HepG2 (cell line): ENCODE measurements around the gene BRD3. TPM values are rescaled to one million over a fixed set of nuclear protein-coding genes. Genes with fewer than 3 reads are reported as not detected.

ENCODE experiments used
- CC2D1A ChIP-seq: sonication (generic); formaldehyde crosslinking; IDR thresholded peaks from 2 replicates; pipeline ENCODE4 v1.8.1; 2023; ENCODE audit warnings: mild to moderate bottlenecking, missing genetic modification reagents
- EEA1 ChIP-seq: sonication (generic); formaldehyde crosslinking; IDR thresholded peaks from 2 replicates; pipeline ENCODE4 v1.5.1; 2020; ENCODE audit warnings: mild to moderate bottlenecking, missing genetic modification reagents, borderline replicate concordance
- GZF1 ChIP-seq: sonication (generic); formaldehyde crosslinking; IDR thresholded peaks from 2 replicates; pipeline ENCODE4 v1.5.1; 2020; ENCODE audit warnings: mild to moderate bottlenecking, missing genetic modification reagents
- HNRNPL ChIP-seq: fragments of 200-400 bp; formaldehyde crosslinking; IDR thresholded peaks from 2 replicates; pipeline ENCODE4 v1.6.1; 2017; ENCODE audit warnings: mild to moderate bottlenecking, low read depth, low read length
- KMT2A ChIP-seq: sonication (generic); formaldehyde crosslinking; IDR thresholded peaks from 2 replicates; pipeline ENCODE4 v1.4.0; 2020; ENCODE audit warnings: missing genetic modification reagents
- NFATC3 ChIP-seq: sonication (generic); formaldehyde crosslinking; IDR thresholded peaks from 2 replicates; pipeline ENCODE4 v1.5.1; 2020; ENCODE audit warnings: mild to moderate bottlenecking, missing genetic modification reagents
- SYNCRIP ChIP-seq: fragments of 200-400 bp; formaldehyde crosslinking; IDR thresholded peaks from 2 replicates; pipeline ENCODE4 v1.6.1; 2018; ENCODE audit warnings: mild to moderate bottlenecking, low read depth, low read length; ENCODE audit not compliant: insufficient read depth
- TEF ChIP-seq: sonication (generic); formaldehyde crosslinking; IDR thresholded peaks from 2 replicates; pipeline ENCODE4 v1.5.0; 2020; ENCODE audit warnings: missing genetic modification reagents
- ZNF207 ChIP-seq: fragments of 450-650 bp; IDR thresholded peaks from 2 replicates; pipeline ENCODE4 v1.6.1; 2016; ENCODE audit warnings: antibody characterized with exemption, borderline replicate concordance
- ZNF317 ChIP-seq: sonication (generic); formaldehyde crosslinking; IDR thresholded peaks from 2 replicates; pipeline ENCODE4 v1.5.0; 2020; ENCODE audit warnings: mild to moderate bottlenecking, missing genetic modification reagents
- ZNF512 ChIP-seq: sonication (generic); formaldehyde crosslinking; IDR thresholded peaks from 2 replicates; pipeline ENCODE4 v1.4.0; 2020; ENCODE audit warnings: mild to moderate bottlenecking, missing genetic modification reagents
- polyA plus RNA-seq, 8 experiments: library from polyadenylated mRNA; depleted of rRNA in 3 of 8; stranded (reverse) in 7 of 8; unstranded in 1 of 8; fragments of >200 nt; fragmentation: Illumina TruSeq in 4 of 8; extraction: Trizol in 4 of 8; gene quantifications; 2 replicates each; pipeline versions ENCODE4 v1.2.1 to v1.2.3, GENCODE V29; 2011 to 2016; ENCODE audit warnings: low read depth in 4 of 8, missing spikeins in 1 of 8, mixed read lengths in 1 of 8; ENCODE audit not compliant: insufficient read depth in 1 of 8
- total RNA-seq, 5 experiments: library from RNA; depleted of rRNA; stranded (reverse); fragments of >200 nt; fragmentation: Illumina TruSeq; extraction: Trizol; gene quantifications; 2 replicates each; pipeline ENCODE4 v1.2.3, GENCODE V29; 2016; ENCODE audit warnings: low read depth in 1 of 5
- TF ChIP-seq, protein P1 (sequence below): sonication (generic); formaldehyde crosslinking; IDR thresholded peaks from 2 replicates; pipeline ENCODE4 v1.8.0; 2022; ENCODE audit warnings: mild to moderate bottlenecking, missing genetic modification reagents, moderate library complexity
- TF ChIP-seq, protein P2 (sequence below): sonication (generic); formaldehyde crosslinking; IDR thresholded peaks from 2 replicates; pipeline ENCODE4 v1.4.0; 2020; ENCODE audit warnings: missing genetic modification reagents, mild to moderate bottlenecking, borderline replicate concordance
- TF ChIP-seq, protein P3 (sequence below): sonication (generic); formaldehyde crosslinking; IDR thresholded peaks from 2 replicates; pipeline ENCODE4 v1.5.1; 2020; ENCODE audit warnings: mild to moderate bottlenecking, missing genetic modification reagents, moderate library complexity
- TF ChIP-seq, protein P4 (sequence below): IDR thresholded peaks from 2 replicates; pipeline ENCODE4 v1.6.1; 2016; ENCODE audit warnings: control low read depth
- TF ChIP-seq, protein P5 (sequence below): IDR thresholded peaks from 2 replicates; pipeline ENCODE4 v1.6.1; 2016; ENCODE audit warnings: low read depth, control low read depth

BRD3 gene
- total and polyA plus RNA-seq, 2 of the 13 experiments (the other 11 are each of a cell fraction or from before 2014, with no cell fraction given): 5.9 to 12.9 TPM

- TF ChIP-seq, protein P1, sequence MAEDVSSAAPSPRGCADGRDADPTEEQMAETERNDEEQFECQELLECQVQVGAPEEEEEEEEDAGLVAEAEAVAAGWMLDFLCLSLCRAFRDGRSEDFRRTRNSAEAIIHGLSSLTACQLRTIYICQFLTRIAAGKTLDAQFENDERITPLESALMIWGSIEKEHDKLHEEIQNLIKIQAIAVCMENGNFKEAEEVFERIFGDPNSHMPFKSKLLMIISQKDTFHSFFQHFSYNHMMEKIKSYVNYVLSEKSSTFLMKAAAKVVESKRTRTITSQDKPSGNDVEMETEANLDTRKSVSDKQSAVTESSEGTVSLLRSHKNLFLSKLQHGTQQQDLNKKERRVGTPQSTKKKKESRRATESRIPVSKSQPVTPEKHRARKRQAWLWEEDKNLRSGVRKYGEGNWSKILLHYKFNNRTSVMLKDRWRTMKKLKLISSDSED: no peak
- TF ChIP-seq ZNF317 (CRISPR knock-in tag) (no peak), CC2D1A (CRISPR knock-in tag) (no peak), ZNF512 (CRISPR knock-in tag) (no peak), ZNF207 (0 out of 2 replicates have a peak, but pooled peaks have one; percentile 14), KMT2A (CRISPR knock-in tag) (no peak), HNRNPL (0 out of 2 replicates have a peak, but pooled peaks have one; percentile 15), NFATC3 (no peak), GZF1 (CRISPR knock-in tag) (no peak), TEF (CRISPR knock-in tag) (no peak), EEA1 (CRISPR knock-in tag) (no peak), SYNCRIP (no peak)
- TF ChIP-seq, protein P2, sequence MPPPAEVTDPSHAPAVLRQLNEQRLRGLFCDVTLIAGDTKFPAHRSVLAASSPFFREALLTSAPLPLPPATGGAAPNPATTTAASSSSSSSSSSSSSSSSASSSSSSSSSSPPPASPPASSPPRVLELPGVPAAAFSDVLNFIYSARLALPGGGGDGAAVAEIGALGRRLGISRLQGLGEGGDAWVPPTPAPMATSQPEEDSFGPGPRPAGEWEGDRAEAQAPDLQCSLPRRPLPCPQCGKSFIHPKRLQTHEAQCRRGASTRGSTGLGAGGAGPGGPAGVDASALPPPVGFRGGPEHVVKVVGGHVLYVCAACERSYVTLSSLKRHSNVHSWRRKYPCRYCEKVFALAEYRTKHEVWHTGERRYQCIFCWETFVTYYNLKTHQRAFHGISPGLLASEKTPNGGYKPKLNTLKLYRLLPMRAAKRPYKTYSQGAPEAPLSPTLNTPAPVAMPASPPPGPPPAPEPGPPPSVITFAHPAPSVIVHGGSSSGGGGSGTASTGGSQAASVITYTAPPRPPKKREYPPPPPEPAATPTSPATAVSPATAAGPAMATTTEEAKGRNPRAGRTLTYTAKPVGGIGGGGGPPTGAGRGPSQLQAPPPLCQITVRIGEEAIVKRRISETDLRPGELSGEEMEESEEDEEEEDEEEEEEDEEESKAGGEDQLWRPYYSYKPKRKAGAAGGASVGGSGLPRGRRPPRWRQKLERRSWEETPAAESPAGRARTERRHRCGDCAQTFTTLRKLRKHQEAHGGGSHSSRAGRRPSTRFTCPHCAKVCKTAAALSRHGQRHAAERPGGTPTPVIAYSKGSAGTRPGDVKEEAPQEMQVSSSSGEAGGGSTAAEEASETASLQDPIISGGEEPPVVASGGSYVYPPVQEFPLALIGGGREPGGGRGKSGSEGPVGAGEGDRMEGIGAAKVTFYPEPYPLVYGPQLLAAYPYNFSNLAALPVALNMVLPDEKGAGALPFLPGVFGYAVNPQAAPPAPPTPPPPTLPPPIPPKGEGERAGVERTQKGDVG: no peak
- TF ChIP-seq, protein P3, sequence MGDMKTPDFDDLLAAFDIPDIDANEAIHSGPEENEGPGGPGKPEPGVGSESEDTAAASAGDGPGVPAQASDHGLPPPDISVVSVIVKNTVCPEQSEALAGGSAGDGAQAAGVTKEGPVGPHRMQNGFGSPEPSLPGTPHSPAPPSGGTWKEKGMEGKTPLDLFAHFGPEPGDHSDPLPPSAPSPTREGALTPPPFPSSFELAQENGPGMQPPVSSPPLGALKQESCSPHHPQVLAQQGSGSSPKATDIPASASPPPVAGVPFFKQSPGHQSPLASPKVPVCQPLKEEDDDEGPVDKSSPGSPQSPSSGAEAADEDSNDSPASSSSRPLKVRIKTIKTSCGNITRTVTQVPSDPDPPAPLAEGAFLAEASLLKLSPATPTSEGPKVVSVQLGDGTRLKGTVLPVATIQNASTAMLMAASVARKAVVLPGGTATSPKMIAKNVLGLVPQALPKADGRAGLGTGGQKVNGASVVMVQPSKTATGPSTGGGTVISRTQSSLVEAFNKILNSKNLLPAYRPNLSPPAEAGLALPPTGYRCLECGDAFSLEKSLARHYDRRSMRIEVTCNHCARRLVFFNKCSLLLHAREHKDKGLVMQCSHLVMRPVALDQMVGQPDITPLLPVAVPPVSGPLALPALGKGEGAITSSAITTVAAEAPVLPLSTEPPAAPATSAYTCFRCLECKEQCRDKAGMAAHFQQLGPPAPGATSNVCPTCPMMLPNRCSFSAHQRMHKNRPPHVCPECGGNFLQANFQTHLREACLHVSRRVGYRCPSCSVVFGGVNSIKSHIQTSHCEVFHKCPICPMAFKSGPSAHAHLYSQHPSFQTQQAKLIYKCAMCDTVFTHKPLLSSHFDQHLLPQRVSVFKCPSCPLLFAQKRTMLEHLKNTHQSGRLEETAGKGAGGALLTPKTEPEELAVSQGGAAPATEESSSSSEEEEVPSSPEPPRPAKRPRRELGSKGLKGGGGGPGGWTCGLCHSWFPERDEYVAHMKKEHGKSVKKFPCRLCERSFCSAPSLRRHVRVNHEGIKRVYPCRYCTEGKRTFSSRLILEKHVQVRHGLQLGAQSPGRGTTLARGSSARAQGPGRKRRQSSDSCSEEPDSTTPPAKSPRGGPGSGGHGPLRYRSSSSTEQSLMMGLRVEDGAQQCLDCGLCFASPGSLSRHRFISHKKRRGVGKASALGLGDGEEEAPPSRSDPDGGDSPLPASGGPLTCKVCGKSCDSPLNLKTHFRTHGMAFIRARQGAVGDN (CRISPR knock-in tag): peak; percentile 11; the same call in 1 of the 2 replicates
- TF ChIP-seq, protein P4, sequence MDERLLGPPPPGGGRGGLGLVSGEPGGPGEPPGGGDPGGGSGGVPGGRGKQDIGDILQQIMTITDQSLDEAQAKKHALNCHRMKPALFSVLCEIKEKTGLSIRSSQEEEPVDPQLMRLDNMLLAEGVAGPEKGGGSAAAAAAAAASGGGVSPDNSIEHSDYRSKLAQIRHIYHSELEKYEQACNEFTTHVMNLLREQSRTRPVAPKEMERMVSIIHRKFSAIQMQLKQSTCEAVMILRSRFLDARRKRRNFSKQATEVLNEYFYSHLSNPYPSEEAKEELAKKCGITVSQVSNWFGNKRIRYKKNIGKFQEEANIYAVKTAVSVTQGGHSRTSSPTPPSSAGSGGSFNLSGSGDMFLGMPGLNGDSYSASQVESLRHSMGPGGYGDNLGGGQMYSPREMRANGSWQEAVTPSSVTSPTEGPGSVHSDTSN (CRISPR knock-in tag): no peak
- TF ChIP-seq, protein P5, sequence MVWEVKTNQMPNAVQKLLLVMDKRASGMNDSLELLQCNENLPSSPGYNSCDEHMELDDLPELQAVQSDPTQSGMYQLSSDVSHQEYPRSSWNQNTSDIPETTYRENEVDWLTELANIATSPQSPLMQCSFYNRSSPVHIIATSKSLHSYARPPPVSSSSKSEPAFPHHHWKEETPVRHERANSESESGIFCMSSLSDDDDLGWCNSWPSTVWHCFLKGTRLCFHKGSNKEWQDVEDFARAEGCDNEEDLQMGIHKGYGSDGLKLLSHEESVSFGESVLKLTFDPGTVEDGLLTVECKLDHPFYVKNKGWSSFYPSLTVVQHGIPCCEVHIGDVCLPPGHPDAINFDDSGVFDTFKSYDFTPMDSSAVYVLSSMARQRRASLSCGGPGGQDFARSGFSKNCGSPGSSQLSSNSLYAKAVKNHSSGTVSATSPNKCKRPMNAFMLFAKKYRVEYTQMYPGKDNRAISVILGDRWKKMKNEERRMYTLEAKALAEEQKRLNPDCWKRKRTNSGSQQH: no peak
Measured at GRCh38 chr9:133999851-134000265, 68.0 kb downstream of the BRD3 start (continued).
